B cell (primary cell): ENCODE data around the gene PHPT1.
"Not testable (repeated sequence)": the region's sequence is repeated elsewhere in the genome, so short reads cannot be mapped to it uniquely, and the experiment has no call there.

Experiments used
- EZH2 ChIP-seq: IDR thresholded peaks from 2 replicates; pipeline ENCODE4 v1.6.1; 2012; ENCODE audit warnings: borderline replicate concordance, low read depth, mild to moderate bottlenecking, moderate library complexity, low read length; ENCODE audit not compliant: insufficient read depth, poor library complexity, severe bottlenecking
- TF ChIP-seq, protein P1 (sequence below): fragments of 200-600 bp; IDR thresholded peaks from one replicate; pipeline ENCODE4 v1.8.0; 2022; ENCODE audit warnings: antibody characterized with exemption, mild to moderate bottlenecking

DNA sequence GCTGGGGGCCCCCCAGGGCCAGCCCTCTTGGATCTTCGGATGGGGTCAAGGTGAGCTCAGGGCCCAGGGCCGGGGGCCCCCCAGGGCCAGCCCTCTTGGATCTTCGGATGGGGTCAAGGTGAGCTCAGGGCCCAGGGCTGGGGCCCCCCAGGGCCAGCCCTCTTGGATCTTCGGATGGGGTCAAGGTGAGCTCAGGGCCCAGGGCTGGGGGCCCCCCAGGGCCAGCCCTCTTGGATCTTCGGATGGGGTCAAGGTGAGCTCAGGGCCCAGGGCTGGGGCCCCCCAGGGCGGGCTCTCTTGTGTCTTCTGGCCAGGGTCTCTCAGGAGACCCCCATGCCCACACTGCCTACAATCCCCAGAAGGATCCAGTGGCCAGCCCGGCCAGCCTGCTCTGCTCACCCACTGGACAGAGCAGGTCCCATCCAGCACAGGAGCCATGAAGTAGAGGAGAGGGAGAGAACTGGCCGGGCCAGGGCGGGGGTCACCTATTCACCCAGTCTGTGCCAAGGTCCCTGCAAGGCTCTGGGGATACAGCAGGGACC, 46.1 kb upstream of the PHPT1 start:
- TF ChIP-seq, protein P1, sequence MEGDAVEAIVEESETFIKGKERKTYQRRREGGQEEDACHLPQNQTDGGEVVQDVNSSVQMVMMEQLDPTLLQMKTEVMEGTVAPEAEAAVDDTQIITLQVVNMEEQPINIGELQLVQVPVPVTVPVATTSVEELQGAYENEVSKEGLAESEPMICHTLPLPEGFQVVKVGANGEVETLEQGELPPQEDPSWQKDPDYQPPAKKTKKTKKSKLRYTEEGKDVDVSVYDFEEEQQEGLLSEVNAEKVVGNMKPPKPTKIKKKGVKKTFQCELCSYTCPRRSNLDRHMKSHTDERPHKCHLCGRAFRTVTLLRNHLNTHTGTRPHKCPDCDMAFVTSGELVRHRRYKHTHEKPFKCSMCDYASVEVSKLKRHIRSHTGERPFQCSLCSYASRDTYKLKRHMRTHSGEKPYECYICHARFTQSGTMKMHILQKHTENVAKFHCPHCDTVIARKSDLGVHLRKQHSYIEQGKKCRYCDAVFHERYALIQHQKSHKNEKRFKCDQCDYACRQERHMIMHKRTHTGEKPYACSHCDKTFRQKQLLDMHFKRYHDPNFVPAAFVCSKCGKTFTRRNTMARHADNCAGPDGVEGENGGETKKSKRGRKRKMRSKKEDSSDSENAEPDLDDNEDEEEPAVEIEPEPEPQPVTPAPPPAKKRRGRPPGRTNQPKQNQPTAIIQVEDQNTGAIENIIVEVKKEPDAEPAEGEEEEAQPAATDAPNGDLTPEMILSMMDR = not testable (repeated sequence)
- TF ChIP-seq EZH2 = not testable (repeated sequence)
